GM18870 (cell line): ENCODE measurements around the gene USP7.

Source experiments
- ATAC-seq: cut with Tn5 transposase; IDR thresholded peaks from one replicate; pipeline ENCODE4 v1.9.1; 2021; ENCODE audit warnings: moderate library complexity; ENCODE audit not compliant: unreplicated experiment

The USP7 gene

GRCh38 chr16:8865145-8865882 lies 98.4 kb downstream of the USP7 start:
- no peak for ATAC-seq

DNA sequence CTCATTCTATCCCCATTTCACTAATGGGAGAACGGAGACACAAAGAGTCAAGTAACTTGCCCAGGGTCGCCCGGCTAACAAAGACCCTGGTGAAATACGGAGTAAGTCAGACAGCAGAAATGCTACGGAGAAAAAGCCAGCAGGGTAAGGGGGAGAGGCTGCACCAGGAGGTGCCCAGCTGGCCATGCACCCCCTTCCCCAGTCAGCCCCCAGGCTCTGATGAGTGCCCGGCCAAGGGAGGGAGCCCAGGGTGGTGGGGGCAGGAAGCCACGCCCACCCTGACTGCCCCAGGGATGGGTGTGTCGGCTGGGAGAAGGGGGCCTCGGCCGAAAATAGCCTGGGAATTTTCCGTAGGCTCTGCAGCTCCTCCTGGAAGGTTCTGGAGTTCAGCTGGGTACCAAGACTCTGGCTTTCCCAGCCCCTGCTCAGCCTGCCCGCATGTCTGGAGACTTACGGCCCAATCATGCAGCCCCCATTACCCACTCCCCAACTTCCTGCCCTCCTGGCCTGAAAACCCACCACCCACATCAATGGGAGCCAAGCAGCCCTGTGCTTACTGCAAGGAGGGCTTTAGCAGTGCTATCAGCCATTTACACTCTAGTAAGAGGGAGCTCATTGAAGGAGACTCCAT lies 99.1 kb downstream of the USP7 start:
- ATAC-seq = no peak

GRCh38 chr16:8863594-8864424 lies 99.9 kb downstream of the USP7 start:
- ATAC-seq = no peak

DNA sequence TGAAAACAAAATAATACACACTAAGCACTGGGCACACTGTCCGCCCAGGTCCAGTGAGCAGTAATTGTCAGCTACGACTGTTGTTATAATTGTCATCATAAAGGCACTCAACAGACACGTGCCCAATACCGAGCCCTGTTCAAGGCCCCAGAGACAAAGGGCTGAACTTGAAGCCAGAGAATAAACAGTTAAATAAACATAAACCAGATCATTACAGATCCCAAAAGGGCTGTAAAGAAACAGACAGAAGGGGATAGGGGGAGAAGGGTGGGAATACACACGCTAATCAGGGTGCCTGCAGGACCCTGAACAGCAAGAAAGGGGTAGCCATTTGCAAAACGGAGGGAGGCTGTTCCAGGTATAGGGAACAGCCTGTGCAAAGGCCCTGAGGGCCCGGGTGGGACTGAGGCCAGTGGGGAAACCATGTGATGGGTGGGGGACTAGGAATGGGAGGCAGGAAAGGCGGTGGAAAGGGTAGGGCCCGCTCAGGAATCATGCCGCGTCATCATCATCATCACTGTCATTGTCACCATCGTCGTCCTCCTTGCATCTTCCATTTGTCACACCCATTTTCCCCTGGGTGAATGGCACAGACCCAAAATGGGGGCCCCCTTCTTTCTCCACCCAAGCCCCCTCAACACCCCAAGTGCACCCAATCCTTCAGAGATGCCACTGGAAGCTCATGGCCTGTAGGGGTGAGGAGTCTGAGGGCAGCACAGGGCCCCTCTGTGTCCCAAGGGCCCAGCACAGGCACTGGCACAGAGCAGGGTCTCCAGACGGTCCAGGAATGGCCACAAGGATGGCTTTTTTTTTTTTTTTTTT lies 101.2 kb downstream of the USP7 start:
- ATAC-seq = no peak

DNA sequence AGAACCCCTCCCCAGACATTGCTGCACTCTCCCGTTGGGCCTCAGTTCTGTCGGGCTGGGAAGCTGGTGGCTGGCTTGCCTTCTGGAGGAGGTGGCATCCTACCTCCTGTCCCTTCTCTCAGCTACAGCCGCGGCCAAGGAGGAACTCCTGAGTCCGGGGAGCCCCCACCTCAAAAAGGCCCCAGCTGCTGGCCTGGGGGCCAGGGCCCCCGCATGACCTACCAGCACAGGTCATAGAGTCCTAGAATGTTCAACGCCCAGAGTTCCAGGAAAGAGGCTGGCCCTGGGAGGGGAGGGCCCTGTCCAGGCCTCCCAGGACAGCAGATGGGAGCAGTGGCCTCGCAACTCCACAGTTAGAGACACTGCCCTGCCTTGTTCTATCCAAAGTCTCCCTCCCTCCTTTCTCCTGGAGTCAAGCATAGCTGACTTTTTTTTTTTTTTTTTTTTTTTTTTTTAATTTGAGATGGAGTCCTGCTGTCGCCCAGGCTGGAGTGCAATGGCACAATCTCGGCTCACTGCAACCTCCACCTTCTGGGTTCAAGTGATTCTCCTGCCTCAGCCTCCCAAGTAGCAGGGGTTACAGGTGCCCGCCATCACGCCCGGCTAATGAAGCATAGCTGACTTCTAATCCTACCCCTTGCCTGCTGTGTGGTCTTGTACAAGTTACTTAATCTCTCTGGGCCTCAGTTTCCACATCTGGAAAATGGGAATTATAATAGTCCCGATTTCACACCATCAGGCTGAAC lies 102.0 kb downstream of the USP7 start:
- ATAC-seq = no peak

DNA sequence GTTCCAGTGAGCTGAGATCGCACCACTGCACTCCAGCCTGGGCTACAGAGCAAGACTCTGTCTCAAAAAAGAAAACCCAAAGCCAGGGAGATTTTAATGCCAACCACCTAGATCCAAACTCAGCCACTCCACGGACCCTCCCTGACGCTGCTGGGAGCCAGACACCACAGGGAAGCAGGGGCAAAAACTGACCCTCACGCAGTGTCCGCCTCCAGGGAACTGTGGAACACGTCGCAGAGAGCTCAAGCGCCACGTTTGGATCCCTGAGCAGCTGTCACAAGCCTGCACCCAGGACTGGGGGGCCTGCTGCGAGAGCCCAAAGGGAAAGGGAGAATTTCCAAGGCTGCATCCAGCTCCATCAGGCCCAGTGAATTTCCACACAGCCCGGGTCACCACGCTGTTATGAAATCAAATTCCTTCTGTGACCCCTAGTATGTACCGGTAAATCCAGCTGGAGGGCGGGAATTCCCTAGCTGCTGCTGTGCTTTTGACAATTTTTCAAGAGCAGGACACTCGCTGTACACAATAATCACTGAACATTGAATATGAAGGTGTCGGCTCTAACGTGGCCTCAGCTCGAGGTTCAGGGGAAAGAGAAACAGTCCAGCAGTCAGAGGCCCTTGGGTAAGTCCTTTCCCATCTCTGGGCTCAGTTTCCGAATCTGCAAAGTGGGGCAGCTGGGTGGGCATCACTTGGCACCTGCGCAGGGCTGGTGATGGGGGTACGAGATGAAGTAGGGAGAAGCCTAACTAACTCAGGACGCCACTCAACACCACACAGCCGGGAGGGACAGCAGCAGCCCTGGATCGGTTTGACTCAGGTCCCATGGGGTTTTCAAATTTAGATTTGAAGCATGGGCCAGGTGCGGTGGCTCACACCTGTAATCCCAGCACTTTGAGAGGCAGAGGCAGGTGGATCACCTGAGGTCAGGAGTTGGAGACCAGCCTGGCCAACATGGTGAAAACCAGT lies 103.5 kb downstream of the USP7 start:
- ATAC-seq = no peak

GRCh38 chr16:8858994-8859912 lies 104.5 kb downstream of the USP7 start:
- ATAC-seq = no peak

DNA sequence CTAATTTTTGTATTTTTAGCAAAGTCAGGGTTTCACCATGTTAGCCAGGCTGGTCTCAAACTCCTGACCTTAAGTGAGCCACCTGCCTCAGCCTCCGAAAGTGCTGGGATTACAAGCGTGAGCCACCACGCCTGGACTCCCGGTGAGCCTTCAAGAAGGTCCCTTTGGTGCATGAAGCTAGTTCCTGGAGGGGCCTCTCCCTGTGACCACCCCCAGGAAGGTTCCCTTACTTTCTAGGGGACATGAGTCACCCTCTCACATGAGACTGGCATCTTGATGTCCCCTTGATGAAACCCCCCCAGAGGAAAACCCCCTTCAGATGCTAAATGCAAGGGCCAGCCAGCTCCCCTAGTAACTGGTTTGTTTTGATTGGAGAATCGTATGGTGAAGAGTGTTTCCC lies 107.7 kb downstream of the USP7 start:
- ATAC-seq = no peak

GRCh38 chr16:8855051-8855786 lies 108.5 kb downstream of the USP7 start:
- ATAC-seq = no peak

DNA sequence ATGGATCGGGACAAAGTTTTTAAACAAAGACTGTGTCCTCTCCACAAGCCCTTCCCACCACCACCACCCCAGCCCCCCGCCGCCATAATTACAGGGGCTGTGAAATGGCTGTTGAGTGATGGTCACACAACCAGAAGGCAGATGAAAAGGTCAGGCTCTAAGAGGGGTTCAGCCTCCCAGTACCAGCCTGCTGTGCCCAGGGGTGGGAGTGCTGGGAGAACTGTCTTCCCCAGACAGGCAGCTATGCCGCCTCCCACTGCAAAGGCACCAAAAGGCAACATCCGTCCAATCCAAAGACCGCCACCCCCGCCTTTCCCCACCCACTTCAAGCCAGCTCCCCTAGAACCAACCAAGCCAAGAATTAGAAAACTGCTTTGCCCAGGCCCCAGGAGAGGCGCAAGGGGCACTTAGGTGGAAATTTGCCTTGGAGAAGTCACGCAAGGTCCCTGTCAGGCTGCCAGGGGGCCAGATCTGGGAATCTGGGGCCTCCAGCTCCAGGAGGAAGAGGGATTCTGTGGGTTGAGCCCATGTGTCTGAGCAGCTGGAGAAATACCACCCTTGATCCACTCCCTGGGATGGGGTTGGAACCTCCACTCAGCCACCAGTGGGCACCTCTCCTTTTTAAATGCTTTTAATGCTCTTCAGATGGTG lies 109.3 kb downstream of the USP7 start:
- ATAC-seq = no peak

GRCh38 chr16:8853611-8854010 lies 110.1 kb downstream of the USP7 start:
- no peak for ATAC-seq

DNA sequence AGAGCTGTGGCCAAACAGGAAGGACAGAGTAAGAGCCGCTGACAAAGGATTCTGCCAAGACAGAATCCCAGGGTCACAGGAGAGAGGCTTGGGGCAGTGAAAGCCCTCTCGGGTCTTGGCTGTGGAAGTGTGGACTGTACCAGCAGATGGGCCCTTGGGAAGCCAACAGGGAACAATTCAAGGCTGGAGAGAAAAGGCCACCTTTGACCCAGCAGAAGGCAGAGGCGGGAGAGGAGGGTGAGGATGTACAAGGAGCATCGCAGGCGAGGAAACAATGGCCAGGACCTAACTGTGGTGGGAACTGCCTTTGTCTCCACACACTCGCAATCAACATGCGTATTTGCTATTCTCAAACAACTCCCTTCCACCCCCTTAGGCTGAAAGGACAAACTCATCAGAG lies 110.6 kb downstream of the USP7 start:
- ATAC-seq = no peak

GRCh38 chr16:8852534-8852933 lies 111.2 kb downstream of the USP7 start:
- ATAC-seq = no peak

DNA sequence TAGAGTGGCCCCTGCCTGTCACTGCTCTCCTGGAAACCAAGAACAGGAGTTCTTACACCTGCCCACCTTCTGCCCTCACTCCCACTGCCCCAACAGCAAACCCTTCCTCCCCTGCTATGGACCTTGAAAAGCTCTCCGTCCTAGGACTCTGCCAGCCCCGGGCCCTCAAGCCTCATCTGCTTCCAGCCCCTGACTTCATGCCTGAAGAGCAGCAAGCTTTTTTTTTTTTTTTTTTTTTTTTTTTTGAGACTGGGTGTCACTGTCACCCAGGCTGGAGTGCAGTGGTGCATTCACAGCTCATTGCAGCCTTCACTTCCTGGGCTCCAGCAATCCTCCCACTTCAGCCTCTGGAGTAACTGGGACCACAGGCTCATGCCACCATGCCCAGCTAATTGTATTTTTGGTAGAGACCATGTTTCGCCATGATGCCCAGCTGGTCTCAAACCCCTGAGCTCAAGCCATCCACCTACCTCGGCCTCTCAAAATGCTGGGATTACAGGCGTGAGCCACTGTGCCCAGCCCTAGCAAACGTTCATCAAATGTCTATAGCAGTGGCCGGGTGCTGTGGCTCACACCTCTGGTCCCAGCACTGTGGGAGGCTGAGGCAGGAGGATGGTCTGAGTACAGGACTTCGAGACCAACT lies 111.8 kb downstream of the USP7 start:
- no peak for ATAC-seq

DNA sequence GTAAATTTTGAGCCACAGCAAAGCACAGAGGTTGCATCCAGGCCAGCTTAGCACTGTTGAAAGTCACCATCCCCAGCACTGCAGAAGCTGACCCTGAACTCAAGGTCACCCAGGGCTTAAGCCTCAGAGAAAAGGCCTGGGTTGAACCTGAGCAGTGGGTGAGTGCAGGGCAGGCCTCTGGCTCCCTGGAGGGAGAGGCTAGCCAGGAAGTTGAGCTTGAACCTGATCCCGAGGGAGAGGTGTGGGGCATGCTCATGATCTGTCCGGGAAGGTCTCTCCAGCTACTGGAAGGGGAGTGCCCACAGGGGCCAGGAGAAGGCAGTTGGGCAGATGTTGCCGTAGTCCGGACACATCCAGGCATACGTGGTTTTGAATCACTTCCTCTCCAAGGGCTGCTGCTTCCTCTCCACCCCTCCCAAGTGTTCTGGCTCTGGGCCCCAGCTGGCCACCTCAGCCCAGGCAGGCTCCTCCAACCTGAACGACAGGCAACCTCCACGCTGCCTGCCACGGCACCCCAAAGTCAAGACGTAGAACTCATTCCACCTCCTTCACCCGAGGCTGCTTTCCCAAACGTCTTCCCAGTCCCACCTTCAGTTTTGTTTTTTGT lies 113.3 kb downstream of the USP7 start:
- ATAC-seq = no peak

GRCh38 chr16:8849411-8850011 lies 114.2 kb downstream of the USP7 start:
- ATAC-seq = no peak
